AG08395 (cell line): ENCODE measurements around the gene CALHM6.
"Not testable (repeated sequence)": the region's sequence is repeated elsewhere in the genome, so short reads cannot be mapped to it uniquely, and the experiment has no call there.

Experiments
- DNase-seq: peaks from one replicate; pipeline ENCODE4 v3.0.0; 2012; ENCODE audit warnings: mixed read lengths, low spot score

CALHM6 gene

DNA sequence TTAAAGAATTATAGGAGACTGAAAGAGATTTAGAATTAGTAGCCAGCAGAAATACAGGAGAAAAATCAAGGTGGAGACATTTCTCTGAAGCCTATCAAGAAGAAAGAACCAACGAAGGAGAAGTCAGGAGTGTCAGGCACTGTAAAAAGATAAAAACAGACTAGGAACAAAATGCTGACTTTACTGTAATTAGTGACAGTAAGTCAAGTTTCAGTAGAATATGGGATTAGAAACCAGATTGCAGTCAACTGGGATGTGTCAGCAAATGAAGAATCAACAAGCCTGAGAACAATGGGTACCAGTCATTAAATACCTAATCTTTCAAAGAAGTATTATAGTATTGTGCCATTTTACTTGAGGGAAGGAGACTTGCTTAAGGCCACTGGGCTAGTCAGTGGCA, 21.6 kb downstream of the CALHM6 start:
- DNase-seq = no peak

DNA sequence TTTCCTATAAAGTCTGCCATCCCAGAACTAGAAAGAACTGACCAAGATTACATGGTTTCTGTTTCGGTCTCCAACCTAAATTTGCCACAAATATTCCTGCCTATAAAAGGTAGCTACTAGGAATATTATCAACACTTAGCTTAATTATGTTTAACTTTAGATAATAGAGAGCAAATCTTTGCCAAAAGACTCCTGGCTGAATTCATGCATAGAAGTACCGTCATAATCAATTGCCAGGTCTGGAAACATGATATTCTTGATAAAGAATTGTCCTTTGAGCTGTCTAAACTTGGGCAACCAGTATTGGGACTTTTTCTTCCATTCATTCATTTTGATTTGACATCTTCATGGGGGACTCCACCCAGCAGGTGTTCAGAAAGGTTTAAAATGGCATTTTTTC, 22.4 kb downstream of the CALHM6 start:
- no peak for DNase-seq

GRCh38 chr6:116485559-116486184, 24.5 kb downstream of the CALHM6 start:
- DNase-seq = peak; percentile 12

GRCh38 chr6:116491610-116492330, 30.6 kb downstream of the CALHM6 start:
- no peak for DNase-seq

- no peak for DNase-seq
Measured at GRCh38 chr6:116492331-116493067, 31.3 kb downstream of the CALHM6 start.

DNA sequence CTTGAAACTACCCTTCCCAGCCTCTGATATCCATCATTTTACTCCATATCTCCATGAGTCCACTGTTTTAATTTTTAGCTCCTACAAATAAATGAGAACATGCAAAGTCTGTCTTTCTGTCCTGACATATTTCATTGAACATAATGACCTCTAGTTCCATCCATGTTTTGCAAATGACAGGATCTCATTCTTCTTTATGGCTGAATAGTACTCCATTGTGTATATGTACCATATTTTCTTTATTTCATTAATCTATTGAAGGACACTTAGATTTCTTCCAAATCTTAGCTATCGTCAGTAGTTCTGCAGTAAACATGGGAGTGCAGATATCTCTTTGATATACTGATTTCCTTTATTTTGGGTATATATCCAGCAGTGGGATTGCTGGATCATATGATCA, 34.0 kb downstream of the CALHM6 start:
- DNase-seq = not testable (repeated sequence)

DNA sequence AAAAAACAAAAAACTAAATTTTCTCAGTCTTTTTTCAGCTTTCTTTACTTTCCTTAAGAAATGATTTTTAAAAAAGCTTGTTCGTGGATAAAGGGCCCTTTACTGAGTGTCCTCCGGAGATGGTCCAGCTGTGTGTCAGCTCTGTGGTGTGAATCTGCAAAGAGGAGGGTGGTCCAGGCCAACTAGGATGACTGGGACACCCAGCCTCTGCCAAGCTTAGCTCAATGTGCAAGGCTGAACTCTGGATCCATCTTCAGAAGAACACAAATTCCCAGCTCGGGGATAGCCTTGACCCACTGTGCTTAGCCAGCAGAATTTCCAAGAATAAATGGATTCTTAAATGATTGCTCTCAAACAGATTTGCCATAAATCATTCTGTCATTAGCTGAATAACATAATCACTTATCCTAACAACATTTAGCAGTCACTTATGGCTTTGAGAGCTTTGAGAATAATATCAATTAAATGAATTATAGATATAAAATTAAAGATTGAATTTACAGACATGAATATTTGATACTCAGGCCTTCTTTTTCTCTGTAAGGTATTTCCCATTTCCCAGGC, 36.0 kb downstream of the CALHM6 start:
- DNase-seq = no peak

GRCh38 chr6:116500969-116501433, 39.8 kb downstream of the CALHM6 start:
- no peak for DNase-seq

DNA sequence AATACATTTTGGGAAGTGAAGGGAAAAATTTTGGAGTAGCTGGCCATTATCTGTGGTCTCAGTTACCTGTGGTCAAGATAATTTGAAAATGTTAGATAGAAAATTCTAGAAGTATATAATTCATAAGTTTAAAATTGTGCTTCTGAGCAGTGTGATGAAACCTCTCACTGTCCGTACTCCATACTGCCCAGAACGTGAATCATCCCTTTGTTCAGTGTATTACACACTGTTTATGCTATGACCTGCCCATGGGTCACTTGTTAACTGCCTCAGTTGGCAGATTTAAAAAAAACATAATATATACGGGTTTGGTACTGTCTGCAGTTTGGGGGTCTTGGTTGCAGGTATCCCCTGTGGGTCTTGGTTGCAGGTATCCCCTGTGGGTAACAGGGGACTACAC, 46.1 kb downstream of the CALHM6 start:
- no peak for DNase-seq

DNA sequence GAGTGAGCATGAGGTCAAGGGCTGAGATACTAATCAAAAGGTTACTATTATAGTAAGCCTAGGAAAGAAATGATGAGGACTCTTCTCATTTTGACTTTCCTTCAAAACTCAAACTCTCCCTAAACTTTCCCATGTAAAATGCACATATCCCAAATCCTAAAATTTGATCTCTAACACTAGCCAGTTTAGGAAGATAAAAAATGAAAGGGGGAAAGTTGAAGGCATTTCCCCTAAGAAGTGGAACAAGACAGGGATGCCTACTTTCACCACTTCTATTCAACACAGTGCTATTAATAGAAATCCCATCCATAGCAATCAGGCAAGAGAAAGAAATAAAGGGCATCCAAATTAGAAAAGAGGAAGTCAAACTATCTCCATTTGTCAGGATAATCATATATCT, 47.4 kb downstream of the CALHM6 start:
- no peak for DNase-seq

DNA sequence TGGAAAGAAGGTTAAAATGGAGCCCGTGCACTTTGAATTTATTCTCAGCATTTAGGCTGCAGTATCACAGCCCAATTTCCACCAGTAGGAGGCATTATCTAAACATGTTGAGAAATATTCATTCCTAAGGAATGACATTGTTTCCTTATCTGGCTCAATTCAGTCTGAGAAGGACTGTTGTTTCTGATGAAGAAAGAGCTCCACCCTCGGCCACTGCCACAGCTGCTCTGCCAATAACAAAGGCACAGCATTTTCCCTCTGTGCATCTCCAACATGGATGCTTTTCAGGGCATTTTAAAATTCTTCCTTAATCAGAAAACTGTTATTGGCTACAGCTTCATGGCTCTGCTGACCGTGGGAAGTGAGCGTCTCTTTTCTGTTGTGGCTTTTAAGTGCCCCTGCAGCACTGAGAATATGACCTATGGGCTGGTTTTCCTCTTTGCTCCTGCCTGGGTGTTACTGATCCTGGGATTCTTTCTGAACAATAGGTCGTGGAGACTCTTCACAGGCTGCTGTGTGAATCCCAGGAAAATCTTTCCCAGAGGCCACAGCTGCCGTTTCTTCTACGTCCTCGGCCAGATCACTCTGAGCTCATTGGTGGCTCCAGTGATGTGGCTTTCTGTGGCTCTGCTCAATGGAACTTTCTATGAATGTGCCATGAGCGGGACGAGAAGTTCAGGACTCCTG, 50.4 kb downstream of the CALHM6 start, which contains the start of gene CALHM5:
Gene CALHM5 (plus strand): TSS at position 216 of the 687 bp plus-strand sequence. CDS start 58 bp downstream, at position 274.
- peak; percentile 85 for DNase-seq

GRCh38 chr6:116512111-116512559, 51.0 kb downstream of the CALHM6 start:
- no peak for DNase-seq

- DNase-seq = no peak
Measured at GRCh38 chr6:116512734-116513133, 51.6 kb downstream of the CALHM6 start.
